Stimulated activated CD4-positive, alpha-beta T cell treated with anti-CD3 and anti-CD28 coated beads, Interleukin-1b, Interleukin-23, amount 100 ng/mL, for 24 hours (primary cell): ENCODE data around the gene TIMELESS.
"Not testable (repeated sequence)": the region's sequence is repeated elsewhere in the genome, so short reads cannot be mapped to it uniquely, and the experiment has no call there.

ENCODE experiments used
- DNase-seq, 4 experiments: peaks; one replicate each; pipeline ENCODE4 v3.0.0-alpha.2; 2020; ENCODE audit warnings: low read depth in 4 of 4, low spot score in 1 of 4

TIMELESS gene

GRCh38 chr12:56410768-56411167 lies 38.5 kb downstream of the TIMELESS start:
- DNase-seq = no peak

- DNase-seq = no peak
Observed at GRCh38 chr12:56408799-56409417, 40.3 kb downstream of the TIMELESS start.

- not testable (repeated sequence) for DNase-seq
Observed at GRCh38 chr12:56404227-56404626, 45.0 kb downstream of the TIMELESS start.

GRCh38 chr12:56401612-56402011 lies 47.6 kb downstream of the TIMELESS start:
- not testable (repeated sequence) for DNase-seq

- DNase-seq = not testable (repeated sequence)
Observed at GRCh38 chr12:56401125-56401524, 48.1 kb downstream of the TIMELESS start.

- not testable (repeated sequence) for DNase-seq
Observed at GRCh38 chr12:56399466-56399865, 49.8 kb downstream of the TIMELESS start.

- no peak for DNase-seq
Observed at GRCh38 chr12:56398324-56398723, 50.9 kb downstream of the TIMELESS start.

GRCh38 chr12:56392331-56392730 lies 56.9 kb downstream of the TIMELESS start:
- DNase-seq = no peak

- DNase-seq = no peak
Observed at GRCh38 chr12:56391721-56392120, 57.5 kb downstream of the TIMELESS start.

- DNase-seq = no peak
Observed at GRCh38 chr12:56389412-56389811, 59.8 kb downstream of the TIMELESS start.

- DNase-seq = no peak
Observed at GRCh38 chr12:56387152-56387736, 62.0 kb downstream of the TIMELESS start.

GRCh38 chr12:56385873-56386272 lies 63.4 kb downstream of the TIMELESS start:
- DNase-seq = no peak

GRCh38 chr12:56382611-56383010 lies 66.6 kb downstream of the TIMELESS start:
- DNase-seq = no peak

- DNase-seq = no peak
Observed at GRCh38 chr12:56377989-56378316, 71.3 kb downstream of the TIMELESS start.

GRCh38 chr12:56377310-56377988 lies 71.8 kb downstream of the TIMELESS start:
- no peak for DNase-seq

- no peak for DNase-seq
Observed at GRCh38 chr12:56375598-56376434, 73.4 kb downstream of the TIMELESS start.

GRCh38 chr12:56374726-56375597 lies 74.3 kb downstream of the TIMELESS start:
- DNase-seq = no peak

GRCh38 chr12:56373515-56373914 lies 75.7 kb downstream of the TIMELESS start:
- DNase-seq = no peak

GRCh38 chr12:56366948-56367347 lies 82.3 kb downstream of the TIMELESS start:
- DNase-seq = no peak
